Activated CD4-positive, alpha-beta memory T cell treated with anti-CD3 and anti-CD28 coated beads, Interleukin-2, amount 10 ng/mL, durations not matched to agents 7 days and 5 days (primary cell): ENCODE measurements around the gene NAP1L4. TPM values are rescaled to one million over a fixed set of nuclear protein-coding genes. Genes with fewer than 3 reads are reported as not detected.

Source experiments
- CTCF ChIA-PET: fragments of 350-600 bp; sonication (Branson Sonifier 250); formaldehyde crosslinking; loops from one replicate; lab custom pipeline; 2021; ENCODE audit warnings: antibody characterized with exemption, inconsistent platforms; lab: Charles Lee
- POLR2A ChIA-PET: fragments of 350-600 bp; sonication (Branson Sonifier 250); formaldehyde crosslinking; loops from one replicate; lab custom pipeline; 2021; ENCODE audit warnings: antibody characterized with exemption; lab: Charles Lee
- DNase-seq: peaks from one replicate; pipeline ENCODE4 v3.0.0-alpha.2; 2020
- H3K27ac Mint-ChIP-seq: one replicate; pipeline ENCODE4 v1.8.0; 2021; ENCODE audit warnings: mild to moderate bottlenecking, mixed read lengths
- H3K27me3 Mint-ChIP-seq: one replicate; pipeline ENCODE4 v1.8.0; 2021; ENCODE audit warnings: mixed read lengths
- H3K36me3 Mint-ChIP-seq: one replicate; pipeline ENCODE4 v1.8.0; 2021; ENCODE audit warnings: low read depth, mixed read lengths
- H3K4me1 Mint-ChIP-seq: one replicate; pipeline ENCODE4 v1.8.0; 2021; ENCODE audit warnings: mixed read lengths
- H3K4me3 Mint-ChIP-seq: one replicate; pipeline ENCODE4 v1.8.0; 2021; ENCODE audit warnings: mild to moderate bottlenecking, mixed read lengths
- H3K9me3 Mint-ChIP-seq: one replicate; pipeline ENCODE4 v1.8.0; 2021; ENCODE audit warnings: mixed read lengths
- total RNA-seq, 2 experiments: library from RNA; stranded (reverse); gene quantifications; one replicate each; pipeline ENCODE4 v1.2.3, GENCODE V29; 2021

Gene NAP1L4, protein sequence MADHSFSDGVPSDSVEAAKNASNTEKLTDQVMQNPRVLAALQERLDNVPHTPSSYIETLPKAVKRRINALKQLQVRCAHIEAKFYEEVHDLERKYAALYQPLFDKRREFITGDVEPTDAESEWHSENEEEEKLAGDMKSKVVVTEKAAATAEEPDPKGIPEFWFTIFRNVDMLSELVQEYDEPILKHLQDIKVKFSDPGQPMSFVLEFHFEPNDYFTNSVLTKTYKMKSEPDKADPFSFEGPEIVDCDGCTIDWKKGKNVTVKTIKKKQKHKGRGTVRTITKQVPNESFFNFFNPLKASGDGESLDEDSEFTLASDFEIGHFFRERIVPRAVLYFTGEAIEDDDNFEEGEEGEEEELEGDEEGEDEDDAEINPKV
- 100 to 1,000 TPM; 299 to 314 TPM for total RNA-seq

DNA sequence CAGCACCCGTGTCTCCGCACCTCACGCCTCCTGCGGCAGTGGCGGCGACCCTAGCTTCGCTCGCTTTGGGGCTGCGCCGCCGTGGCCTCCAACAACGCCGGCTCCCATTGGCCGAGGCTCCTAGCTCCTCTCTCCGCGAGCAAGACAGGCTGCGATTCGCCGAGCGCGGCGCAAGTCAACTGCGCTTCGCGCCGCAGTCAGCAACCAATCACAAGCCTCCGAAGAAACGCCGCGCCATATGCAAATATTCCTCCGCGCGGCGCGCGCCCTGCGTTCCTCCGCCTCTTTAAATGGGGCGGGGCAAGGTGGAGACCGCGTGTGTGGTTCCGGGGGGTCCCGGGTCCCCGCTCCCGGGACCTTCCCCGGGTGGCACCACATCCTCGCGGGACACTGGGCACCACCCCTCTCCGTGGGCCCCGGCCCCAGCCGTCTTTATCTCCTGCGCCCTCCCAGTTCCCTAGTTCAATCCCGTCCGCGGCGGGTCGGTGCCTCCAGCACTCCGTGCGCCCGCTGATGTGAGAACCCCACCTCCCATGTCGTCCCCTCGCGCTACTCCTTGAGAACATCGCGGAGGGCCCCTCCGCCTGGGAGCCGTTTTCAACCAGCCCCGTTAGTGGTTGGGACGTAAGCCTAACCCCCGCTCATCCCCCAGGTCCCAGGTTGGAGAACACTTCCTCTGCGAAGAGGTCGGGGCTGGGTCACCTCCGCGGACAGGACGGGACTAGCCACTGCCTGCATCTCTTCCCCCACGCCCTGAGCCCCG is at the start of gene NAP1L4:
Gene NAP1L4 (minus strand): TSS at position 96 of the 763 bp plus-strand sequence. CDS start 13,109 bp downstream, outside the sequence.
- Mint-ChIP-seq H3K4me1 (peaks cover 25% of the 10 kb centered on the region), H3K27ac (peak within 1 kb of the TSS; percentile 97), H3K4me3 (peak within 1 kb of the TSS; percentile 99), H3K9me3 (no peaks in the 10 kb centered on the region), H3K27me3 (no peaks in the 10 kb centered on the region), H3K36me3 (peaks cover 43% of the 10 kb centered on the region)
- CTCF ChIA-PET: interaction anchor here (0.7 to 6.0 kb wide), 5 partner anchors 17 to 99 kb away, joined by 3 to 46 read pairs (median 3); no protein-coding TSS in a partner anchor
- POLR2A ChIA-PET: interaction anchor here (0.7 to 4.8 kb wide), 15 partner anchors 9 to 64 kb away, joined by 3 to 307 read pairs (median 6); no protein-coding TSS in a partner anchor
- peak; percentile 97 for DNase-seq

DNA sequence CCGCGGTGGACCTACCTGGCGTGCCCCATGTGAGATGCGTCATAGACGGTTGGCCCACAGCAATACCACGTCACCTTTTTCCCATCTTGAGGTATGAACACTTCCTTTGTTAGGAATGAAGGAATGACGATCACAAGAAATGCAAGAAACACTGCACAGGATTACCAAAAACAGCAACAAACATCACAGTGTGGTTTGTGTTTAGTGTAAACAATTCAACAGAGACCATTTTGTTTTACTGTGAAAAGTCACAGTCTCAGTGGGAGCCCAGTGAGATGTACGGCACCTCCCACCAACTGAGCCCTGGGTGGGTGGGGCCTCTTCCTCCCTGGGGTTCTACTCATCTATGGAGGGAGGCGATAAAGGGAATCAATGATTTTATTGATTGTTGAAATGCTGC is 48.8 kb upstream of the NAP1L4 start:
- CTCF ChIA-PET: interaction anchor here (1.0 to 6.2 kb wide), 2 partner anchors 9 to 51 kb away, joined by 4 to 80 read pairs; no protein-coding TSS in a partner anchor
- H3K36me3 Mint-ChIP-seq: peaks cover 79% of the 10 kb centered on the region
- H3K27me3 Mint-ChIP-seq: no peaks in the 10 kb centered on the region
- DNase-seq: no peak
- H3K4me1 Mint-ChIP-seq: peaks cover 41% of the 10 kb centered on the region
- H3K9me3 Mint-ChIP-seq: no peaks in the 10 kb centered on the region
- H3K27ac Mint-ChIP-seq: no peak overlapping the region
- POLR2A ChIA-PET: interaction anchor here (1.1 to 2.4 kb wide), 2 partner anchors 16 to 52 kb away, joined by 3 to 5 read pairs; partner anchors contain the start of gene CARS1
- H3K4me3 Mint-ChIP-seq: no peak overlapping the region

GRCh38 chr11:3037945-3038271 is 45.8 kb upstream of the NAP1L4 start:
- CTCF ChIA-PET: interaction anchor here (0.8 to 6.2 kb wide), 19 partner anchors 11 to 371 kb away, joined by 3 to 80 read pairs (median 4); partner anchors contain the start of gene CARS1
- POLR2A ChIA-PET: interaction anchor here (0.6 to 2.0 kb wide), 11 partner anchors 12 to 92 kb away, joined by 3 to 11 read pairs (median 4); partner anchors contain the start of gene CARS1
- Mint-ChIP-seq H3K27me3 (no peaks in the 10 kb centered on the region), H3K27ac (peak overlapping the region; percentile 40), H3K4me1 (peaks cover 42% of the 10 kb centered on the region), H3K36me3 (peaks cover 76% of the 10 kb centered on the region), H3K9me3 (no peaks in the 10 kb centered on the region), H3K4me3 (no peak overlapping the region)
- DNase-seq: no peak

- peak; percentile 68 for DNase-seq
- Mint-ChIP-seq H3K4me1 (peaks cover 47% of the 10 kb centered on the region), H3K27ac (peak overlapping the region; percentile 55), H3K27me3 (no peaks in the 10 kb centered on the region), H3K4me3 (no peak overlapping the region), H3K36me3 (peaks cover 78% of the 10 kb centered on the region), H3K9me3 (no peaks in the 10 kb centered on the region)
- CTCF ChIA-PET: interaction anchor here (0.8 to 6.2 kb wide), 20 partner anchors 11 to 371 kb away, joined by 3 to 80 read pairs (median 4); partner anchors contain the start of gene CARS1
- POLR2A ChIA-PET: interaction anchor here (0.6 to 2.0 kb wide), 11 partner anchors 13 to 92 kb away, joined by 3 to 11 read pairs (median 4); partner anchors contain the start of gene CARS1
Measured at GRCh38 chr11:3037040-3037944, 45.2 kb upstream of the NAP1L4 start.

- H3K36me3 Mint-ChIP-seq: peaks cover 75% of the 10 kb centered on the region
- H3K9me3 Mint-ChIP-seq: no peaks in the 10 kb centered on the region
- no peak for DNase-seq
- peaks cover 52% of the 10 kb centered on the region for H3K4me1 Mint-ChIP-seq
- H3K27ac Mint-ChIP-seq: peak overlapping the region; percentile 60
- no peak overlapping the region for H3K4me3 Mint-ChIP-seq
- H3K27me3 Mint-ChIP-seq: no peaks in the 10 kb centered on the region
- CTCF ChIA-PET: interaction anchor here (1.0 to 6.2 kb wide), 8 partner anchors 10 to 91 kb away, joined by 4 to 80 read pairs (median 13); partner anchors contain the start of gene CARS1
- POLR2A ChIA-PET: interaction anchor here (1.1 to 1.3 kb wide), 3 partner anchors 13 to 44 kb away, joined by 3 read pairs; partner anchors contain the start of gene NAP1L4
Measured at GRCh38 chr11:3036419-3036818, 44.3 kb upstream of the NAP1L4 start.

DNA sequence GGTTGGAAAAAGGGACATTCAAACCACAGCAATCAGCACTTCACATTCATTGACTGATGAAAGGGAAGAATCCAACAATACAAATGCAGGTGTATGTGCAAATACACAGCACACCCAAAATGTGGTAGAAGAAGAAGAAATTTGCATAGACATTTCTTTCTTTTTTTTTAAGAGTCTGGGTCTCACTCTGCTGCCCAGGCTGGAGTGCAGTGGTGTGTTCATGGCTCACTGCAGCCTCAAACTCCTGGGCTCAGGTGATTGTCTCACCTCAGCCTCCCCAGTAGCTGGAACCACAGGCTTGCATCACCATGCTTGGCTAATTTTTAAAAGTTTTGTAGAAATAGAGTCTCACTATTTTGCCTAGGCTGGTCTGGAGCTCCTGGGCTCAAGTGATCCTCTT is 43.2 kb upstream of the NAP1L4 start:
- Mint-ChIP-seq H3K4me3 (no peak overlapping the region), H3K27ac (no peak overlapping the region), H3K9me3 (no peaks in the 10 kb centered on the region), H3K36me3 (peaks cover 78% of the 10 kb centered on the region), H3K4me1 (peaks cover 63% of the 10 kb centered on the region), H3K27me3 (no peaks in the 10 kb centered on the region)
- no peak for DNase-seq
- POLR2A ChIA-PET: interaction anchor here (1.1 to 1.3 kb wide), 3 partner anchors 14 to 43 kb away, joined by 3 read pairs; partner anchors contain the start of gene NAP1L4
- CTCF ChIA-PET: interaction anchor here (1.3 to 6.2 kb wide), 2 partner anchors 46 to 56 kb away, joined by 4 to 80 read pairs; no protein-coding TSS in a partner anchor

DNA sequence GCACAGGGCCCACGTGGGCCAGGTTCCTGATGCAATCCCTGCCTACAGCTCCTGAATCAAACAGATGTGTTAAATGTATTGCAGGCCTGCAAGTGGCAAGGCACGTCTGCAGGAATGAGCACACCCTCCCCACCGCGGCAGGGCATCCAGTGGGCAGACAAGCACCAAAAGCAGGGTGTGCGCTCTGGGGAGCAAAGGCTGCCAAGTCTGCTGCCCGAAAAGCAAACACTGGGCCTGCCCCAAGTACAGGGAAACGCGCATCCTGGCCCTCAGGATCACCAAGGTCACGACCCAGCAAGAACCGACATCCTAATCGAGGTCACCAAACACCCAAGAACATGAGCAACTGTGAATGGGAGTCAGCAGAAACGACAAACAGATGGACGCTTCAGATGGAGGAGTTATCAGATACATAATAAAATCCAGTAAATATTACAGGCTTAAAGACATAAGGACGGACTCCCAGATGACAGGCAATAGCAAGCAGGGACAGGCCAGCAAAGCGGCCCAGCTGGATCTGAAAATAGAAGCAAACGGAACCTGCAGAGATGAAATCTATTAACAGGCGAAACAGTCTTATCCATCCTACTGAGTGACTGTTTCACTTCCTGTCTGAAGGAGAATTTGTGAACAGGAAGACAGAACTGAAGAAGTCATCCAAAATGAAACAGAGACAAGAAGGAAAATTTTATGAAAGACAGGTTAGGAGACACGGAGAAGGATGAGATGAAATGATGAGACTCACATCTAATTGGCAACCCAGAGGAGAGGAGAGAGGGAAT is 38.4 kb upstream of the NAP1L4 start:
- CTCF ChIA-PET: interaction anchor here (1.5 kb wide), 1 partner anchor 16 kb away, joined by 6 read pairs; no protein-coding TSS in a partner anchor
- peaks cover 68% of the 10 kb centered on the region for H3K36me3 Mint-ChIP-seq
- DNase-seq: no peak
- H3K4me3 Mint-ChIP-seq: no peak overlapping the region
- POLR2A ChIA-PET: no interaction called here
- H3K27me3 Mint-ChIP-seq: no peaks in the 10 kb centered on the region
- H3K9me3 Mint-ChIP-seq: no peaks in the 10 kb centered on the region
- peak overlapping the region; percentile 37 for H3K27ac Mint-ChIP-seq
- peaks cover 30% of the 10 kb centered on the region for H3K4me1 Mint-ChIP-seq

DNA sequence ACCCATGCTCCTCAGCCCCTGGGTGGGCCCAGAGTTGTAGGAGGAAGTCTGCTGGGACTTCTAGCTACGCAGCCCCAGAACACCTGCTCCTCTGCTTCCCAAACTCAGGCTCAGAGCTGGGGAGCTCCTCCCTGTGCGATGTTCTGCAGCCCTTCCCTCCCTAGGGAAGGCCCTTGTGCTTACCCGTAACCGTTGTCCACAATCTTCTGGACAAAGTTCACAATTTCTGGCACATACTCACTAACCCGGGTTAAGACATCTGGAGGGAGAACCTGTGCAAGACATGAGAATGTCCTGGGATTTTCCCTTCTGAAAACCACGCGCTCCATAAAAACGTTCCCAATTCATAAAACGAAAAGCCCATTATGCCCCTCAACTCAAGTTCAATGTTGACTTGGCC is 36.7 kb upstream of the NAP1L4 start:
- no peak for DNase-seq
- Mint-ChIP-seq H3K4me3 (no peak overlapping the region), H3K4me1 (peaks cover 27% of the 10 kb centered on the region), H3K27ac (peak overlapping the region; percentile 1), H3K9me3 (no peaks in the 10 kb centered on the region), H3K27me3 (no peaks in the 10 kb centered on the region), H3K36me3 (peaks cover 69% of the 10 kb centered on the region)
- POLR2A ChIA-PET: no interaction called here
- CTCF ChIA-PET: interaction anchor here (1.1 kb wide), 1 partner anchor 99 kb away, joined by 4 read pairs; no protein-coding TSS in a partner anchor

DNA sequence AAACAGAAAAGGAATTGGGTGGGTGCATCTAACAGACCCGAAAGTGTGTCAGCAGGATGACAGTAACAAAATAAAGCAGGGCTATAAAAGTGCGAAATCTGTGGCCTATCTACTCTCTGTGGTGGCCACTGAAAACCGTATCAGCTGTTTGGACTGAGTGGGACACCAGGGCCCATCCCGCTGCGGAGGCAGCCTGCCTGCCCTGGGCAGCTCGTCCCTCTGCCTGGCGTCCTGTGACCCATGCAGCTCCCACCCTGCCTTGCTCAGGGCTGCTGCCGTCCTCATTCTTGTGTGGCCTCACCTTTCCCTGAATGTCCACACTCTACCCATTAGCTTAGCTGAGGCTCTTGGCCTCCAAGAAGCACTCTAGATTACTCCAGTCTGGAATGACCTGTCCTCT is 34.7 kb upstream of the NAP1L4 start:
- Mint-ChIP-seq H3K9me3 (no peaks in the 10 kb centered on the region), H3K4me3 (no peak overlapping the region), H3K27me3 (no peaks in the 10 kb centered on the region), H3K27ac (no peak overlapping the region), H3K36me3 (peaks cover 71% of the 10 kb centered on the region), H3K4me1 (peaks cover 38% of the 10 kb centered on the region)
- ChIA-PET CTCF (interaction anchor here (2.4 kb wide), 1 partner anchor 10 kb away, joined by 12 read pairs; no protein-coding TSS in a partner anchor), POLR2A (interaction anchor here (1.7 kb wide), 1 partner anchor 13 kb away, joined by 6 read pairs; no protein-coding TSS in a partner anchor)
- no peak for DNase-seq

DNA sequence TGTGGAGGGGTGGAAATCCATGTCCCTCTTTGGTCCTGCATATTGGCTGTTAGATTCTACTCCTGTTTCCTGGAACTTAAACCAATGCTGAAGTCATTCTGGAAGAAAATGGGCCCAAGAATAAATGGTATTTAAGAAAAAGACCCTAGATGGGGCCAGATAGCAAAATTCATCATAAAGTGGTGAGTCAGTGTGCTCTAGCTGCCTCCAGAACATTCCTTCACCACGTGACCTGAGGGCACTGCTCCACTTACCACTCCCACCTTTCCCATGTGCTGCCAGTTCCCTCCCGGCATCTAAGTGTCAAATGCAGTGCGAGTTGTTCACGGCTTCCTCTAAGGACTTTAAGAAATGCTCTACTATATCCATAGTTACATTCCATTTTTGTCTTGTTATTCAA is 30.9 kb upstream of the NAP1L4 start:
- Mint-ChIP-seq H3K27me3 (no peaks in the 10 kb centered on the region), H3K27ac (peak overlapping the region; percentile 72), H3K4me3 (no peak overlapping the region), H3K9me3 (no peaks in the 10 kb centered on the region), H3K4me1 (peaks cover 27% of the 10 kb centered on the region), H3K36me3 (peaks cover 66% of the 10 kb centered on the region)
- ChIA-PET POLR2A (interaction anchor here (1.0 to 4.1 kb wide), 7 partner anchors 8 to 121 kb away, joined by 3 to 27 read pairs (median 5); a partner anchor contains a TSS), CTCF (interaction anchor here (1.0 to 4.2 kb wide), 6 partner anchors 9 to 68 kb away, joined by 3 to 50 read pairs (median 8); no protein-coding TSS in a partner anchor)
- no peak for DNase-seq
